Measurements from ENCODE around the gene SHC2.

DNA sequence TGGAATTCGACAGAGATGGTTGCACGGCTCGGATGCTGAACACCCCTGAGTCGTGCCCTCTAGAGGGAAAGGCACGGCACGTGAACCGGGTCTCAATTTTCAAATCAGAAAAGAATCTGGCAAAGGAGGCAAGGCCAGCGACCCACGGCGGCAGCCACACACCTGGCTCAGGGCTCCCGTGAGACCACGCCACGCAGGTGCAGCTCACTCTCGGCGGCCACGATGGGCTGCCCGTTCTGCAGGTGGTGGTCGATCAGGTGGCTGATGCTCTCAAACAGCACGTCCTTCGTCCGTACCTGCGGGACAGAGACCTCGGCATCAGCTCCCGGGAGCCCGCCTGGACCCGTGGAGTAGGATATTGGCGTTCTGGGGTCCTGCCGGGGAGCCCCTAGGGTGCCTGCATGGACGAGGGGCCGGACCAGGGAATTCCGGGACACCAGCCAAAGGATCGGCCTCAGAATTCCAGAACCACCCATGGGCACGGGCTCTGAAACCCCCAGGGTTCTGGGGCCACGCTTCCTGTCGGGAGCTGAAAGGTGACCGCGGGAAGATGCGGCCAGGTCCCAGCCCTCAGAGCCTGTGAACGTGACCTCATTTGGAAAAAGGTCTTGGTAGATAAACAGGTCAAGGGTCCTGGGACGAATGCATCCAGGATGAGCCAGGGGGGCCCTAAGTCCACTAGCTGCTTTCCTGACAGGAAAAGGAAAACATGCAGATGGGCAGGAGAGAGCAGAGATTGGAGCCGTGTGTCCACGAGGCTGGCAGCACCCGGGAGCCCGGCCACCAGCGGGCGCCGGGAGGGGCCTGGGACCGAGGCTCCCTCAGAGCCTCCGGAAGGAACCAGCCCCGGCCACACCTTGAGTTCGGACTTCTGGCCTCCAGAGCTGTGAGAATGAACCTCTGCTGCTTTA, 41.8 kb downstream of the SHC2 start:
- TF ChIP-seq, protein P1, sequence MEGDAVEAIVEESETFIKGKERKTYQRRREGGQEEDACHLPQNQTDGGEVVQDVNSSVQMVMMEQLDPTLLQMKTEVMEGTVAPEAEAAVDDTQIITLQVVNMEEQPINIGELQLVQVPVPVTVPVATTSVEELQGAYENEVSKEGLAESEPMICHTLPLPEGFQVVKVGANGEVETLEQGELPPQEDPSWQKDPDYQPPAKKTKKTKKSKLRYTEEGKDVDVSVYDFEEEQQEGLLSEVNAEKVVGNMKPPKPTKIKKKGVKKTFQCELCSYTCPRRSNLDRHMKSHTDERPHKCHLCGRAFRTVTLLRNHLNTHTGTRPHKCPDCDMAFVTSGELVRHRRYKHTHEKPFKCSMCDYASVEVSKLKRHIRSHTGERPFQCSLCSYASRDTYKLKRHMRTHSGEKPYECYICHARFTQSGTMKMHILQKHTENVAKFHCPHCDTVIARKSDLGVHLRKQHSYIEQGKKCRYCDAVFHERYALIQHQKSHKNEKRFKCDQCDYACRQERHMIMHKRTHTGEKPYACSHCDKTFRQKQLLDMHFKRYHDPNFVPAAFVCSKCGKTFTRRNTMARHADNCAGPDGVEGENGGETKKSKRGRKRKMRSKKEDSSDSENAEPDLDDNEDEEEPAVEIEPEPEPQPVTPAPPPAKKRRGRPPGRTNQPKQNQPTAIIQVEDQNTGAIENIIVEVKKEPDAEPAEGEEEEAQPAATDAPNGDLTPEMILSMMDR (IDR thresholded peaks at IDR 0.05): no peak
- TF ChIP-seq SIN3A (IDR thresholded peaks at IDR 0.05; ENCODE audit: borderline replicate concordance, insufficient read depth, low read depth, low read length): no peak
